ENCODE results near the gene JARID2. TPM values are rescaled to one million over a fixed set of nuclear protein-coding genes. Genes with fewer than 3 reads are reported as not detected.

The JARID2 gene
- total and polyA plus RNA-seq, 2 of the 13 experiments (the other 11 are each of a cell fraction or from before 2014, with no cell fraction given): 7.5 to 10.3 TPM

DNA sequence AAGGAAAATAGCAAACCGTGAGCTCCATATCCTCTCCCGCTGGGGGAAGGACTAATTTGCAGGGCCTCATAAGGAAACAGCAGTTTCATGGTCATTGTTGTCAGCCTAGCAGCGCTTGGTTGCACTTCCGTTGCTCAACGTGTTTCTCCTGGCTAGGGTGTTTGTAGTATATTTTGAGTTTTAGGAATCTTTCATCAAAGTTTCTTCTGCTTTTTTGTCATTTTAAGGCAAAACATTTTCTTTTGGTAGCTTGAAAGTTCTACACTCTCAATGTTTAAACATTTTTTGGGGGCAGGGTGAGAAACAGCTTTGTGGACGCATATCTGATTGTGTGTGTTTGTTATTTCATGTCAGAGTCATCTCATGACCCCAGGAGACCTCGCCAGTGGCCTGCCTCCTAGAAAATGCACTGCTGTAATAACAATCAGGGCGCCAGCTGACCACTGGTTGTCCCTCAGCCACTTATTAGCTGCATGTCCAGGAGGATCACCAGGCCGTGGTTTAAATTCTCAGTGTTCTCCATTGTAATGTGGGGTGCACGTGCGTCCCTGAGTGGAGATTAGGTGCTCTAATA, 20.6 kb downstream of the JARID2 start:
- BruUV-seq (replicated peaks): no TSS peak
- Histone ChIP-seq H3K4me3 (replicated peaks in 1 of 3; ENCODE audit: insufficient read depth in 1 of 3, low read depth in 2 of 3, low read length in 3 of 3) (peak overlapping the region; percentile 11 to 35 (median 35); a peak in 5 of 6 replicates), H3K9ac (ENCODE audit: insufficient read depth, low read depth, low read length) (peak overlapping the region; percentile 56), H2AFZ (ENCODE audit: low read length) (peak overlapping the region; percentile 5), H3K27me3 (ENCODE audit: control insufficient read depth in 1 of 2, insufficient read depth in 2 of 2, low read length in 2 of 2) (no peaks in the 10 kb centered on the region), H3K4me1 (ENCODE audit: insufficient read depth, low read length) (peaks cover 74% of the 10 kb centered on the region), H3K36me3 (replicated peaks in 1 of 2; ENCODE audit: control insufficient read depth in 1 of 2, insufficient read depth in 2 of 2, low read length in 2 of 2) (no peaks in the 10 kb centered on the region), H3K79me2 (ENCODE audit: insufficient read depth, low read length) (peaks cover 90% of the 10 kb centered on the region), H3K27ac (ENCODE audit: extremely low read length, insufficient read depth, low read length) (peak overlapping the region; percentile 76), H3K4me2 (ENCODE audit: low read depth, low read length) (peak overlapping the region; percentile 70), H4K20me1 (ENCODE audit: insufficient read depth, low read length) (0 out of 2 replicates have a peak, but pooled peaks cover 4% of the 10 kb centered on the region), H3K9me3 (ENCODE audit: low read length) (no peaks in the 10 kb centered on the region)
- CTCF ChIA-PET (ENCODE audit: low intra/inter-chr PET ratio, low total read pairs): no interaction called here
- peak; percentile 82 for DNase-seq (ENCODE audit: low spot score)
- in situ Hi-C loops (cut with HindIII; ENCODE audit: extremely low pct_ligation_motif_present, low pct_unique_long_range_greater_than_20kb) (no loop called here), intact Hi-C loops (cut with micrococcal nuclease; ENCODE audit: unreplicated experiment) (loop anchor here (2.0 kb wide), 2 partner anchors 14 to 18 kb away; no protein-coding TSS in a partner anchor)
- ATAC-seq: peak; percentile 88
- peak; percentile 75 for FAIRE-seq
- POLR2A ChIA-PET: interaction anchor here (1.1 to 2.9 kb wide), 6 partner anchors 8 to 21 kb away, joined by 3 to 21 read pairs (median 6); partner anchors contain the start of gene JARID2
- 12% methylated on average over 11 of the region's 11 CpGs for WGBS (ENCODE audit: low lambda C conversion rate)
- TF ChIP-seq ZMYM3 (CRISPR knock-in tag; IDR thresholded peaks at IDR 0.05): peak; percentile 39; the same call in 1 of the 2 replicates
- peak; percentile 29; the same call in 1 of the 2 replicates for TF ChIP-seq CREM (IDR thresholded peaks at IDR 0.05)
- no peak for TF ChIP-seq CREM (CRISPR knock-in tag; IDR thresholded peaks at IDR 0.05)
- no peak for TF ChIP-seq SOX13 (IDR thresholded peaks at IDR 0.05)
- peak in 1 of 2 experiments; percentile 61; a peak in 2 of 4 replicates for TF ChIP-seq SOX13 (CRISPR knock-in tag; conservative IDR thresholded peaks at IDR 0.05 in 1 of 2, IDR thresholded peaks at IDR 0.05 in 1 of 2)
- no peak for TF ChIP-seq ZNF552 (CRISPR knock-in tag; IDR thresholded peaks at IDR 0.05; ENCODE audit: borderline replicate concordance)
- no peak for TF ChIP-seq FOSL1 (CRISPR knock-in tag; IDR thresholded peaks at IDR 0.05; ENCODE audit: borderline replicate concordance)
- peak; percentile 65 for TF ChIP-seq BCL6 (CRISPR knock-in tag; IDR thresholded peaks at IDR 0.05)
- peak; percentile 75; the same call in 1 of the 2 replicates for TF ChIP-seq CEBPB (IDR thresholded peaks at IDR 0.05; ENCODE audit: borderline replicate concordance, low read depth, low read length)
- TF ChIP-seq AGO1 (IDR thresholded peaks at IDR 0.05; ENCODE audit: low read depth, low read length, poor library complexity, severe bottlenecking): no peak
- TF ChIP-seq, protein P1, sequence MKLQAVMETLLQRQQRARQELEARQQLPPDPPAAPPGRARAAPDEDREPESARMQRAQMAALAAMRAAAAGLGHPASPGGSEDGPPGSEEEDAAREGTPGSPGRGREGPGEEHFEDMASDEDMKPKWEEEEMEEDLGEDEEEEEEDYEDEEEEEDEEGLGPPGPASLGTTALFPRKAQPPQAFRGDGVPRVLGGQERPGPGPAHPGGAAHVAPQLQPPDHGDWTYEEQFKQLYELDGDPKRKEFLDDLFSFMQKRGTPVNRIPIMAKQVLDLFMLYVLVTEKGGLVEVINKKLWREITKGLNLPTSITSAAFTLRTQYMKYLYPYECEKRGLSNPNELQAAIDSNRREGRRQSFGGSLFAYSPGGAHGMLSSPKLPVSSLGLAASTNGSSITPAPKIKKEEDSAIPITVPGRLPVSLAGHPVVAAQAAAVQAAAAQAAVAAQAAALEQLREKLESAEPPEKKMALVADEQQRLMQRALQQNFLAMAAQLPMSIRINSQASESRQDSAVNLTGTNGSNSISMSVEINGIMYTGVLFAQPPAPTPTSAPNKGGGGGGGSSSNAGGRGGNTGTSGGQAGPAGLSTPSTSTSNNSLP (IDR thresholded peaks at IDR 0.05; ENCODE audit: low read depth, low read length): peak; percentile 43; the same call in 1 of the 2 replicates
- TF ChIP-seq GABPB1 (CRISPR knock-in tag; IDR thresholded peaks at IDR 0.05): peak; percentile 60
- TF ChIP-seq ZNF441 (CRISPR knock-in tag; IDR thresholded peaks at IDR 0.05; ENCODE audit: borderline replicate concordance): peak; percentile 62; the same call in 1 of the 2 replicates
- peak; percentile 73 for TF ChIP-seq PAXIP1 (CRISPR knock-in tag; conservative IDR thresholded peaks at IDR 0.05)
- TF ChIP-seq SP1 (IDR thresholded peaks at IDR 0.05): no peak
- TF ChIP-seq SP1 (CRISPR knock-in tag; IDR thresholded peaks at IDR 0.05): no peak
- peak; percentile 36; the same call in 1 of the 2 replicates for TF ChIP-seq TBX3 (IDR thresholded peaks at IDR 0.05; ENCODE audit: borderline replicate concordance)
- TF ChIP-seq ZBTB37 (CRISPR knock-in tag; IDR thresholded peaks at IDR 0.05): no peak

Measured in HepG2 (cell line).